HEK293 (cell line): Measurements from ENCODE around the gene COBL.

Experiments used
- CTCF ChIA-PET: fragments of 350-600 bp; formaldehyde crosslinking; extraction: SDS; loops from one replicate; lab custom pipeline; 2021; ENCODE audit warnings: antibody characterized with exemption; lab: Yijun Ruan, JAX
- POLR2A ChIA-PET: fragments of 300-600 bp; formaldehyde crosslinking; extraction: SDS; loops from one replicate; lab custom pipeline; 2020; ENCODE audit warnings: antibody characterized with exemption, inconsistent platforms; lab: Yijun Ruan, JAX
- H3K27ac ChIP-seq: fragments of 200-500 bp; sonication (Bioruptor generic); 2 replicates; pipeline ENCODE4 v1.5.1; 2014; ENCODE audit warnings: low read depth, low read length, control low read depth, inconsistent platforms; ENCODE audit errors: extremely low read depth
- H3K36me3 ChIP-seq, 2 experiments: fragments of 200-500 bp in 1 of 2; sonication (Bioruptor generic) in 1 of 2; 1 replicate in 1 of 2; 2 replicates in 1 of 2; pipeline ENCODE4 v1.5.1; 2014 to 2017; ENCODE audit warnings: inconsistent platforms in 2 of 2, low read length in 2 of 2; ENCODE audit not compliant: control insufficient read depth in 2 of 2, insufficient read depth in 1 of 2
- H3K4me1 ChIP-seq: fragments of 200-500 bp; sonication (Bioruptor generic); 2 replicates; pipeline ENCODE4 v1.5.1; 2014; ENCODE audit warnings: mild to moderate bottlenecking, low read length, inconsistent platforms; ENCODE audit not compliant: control insufficient read depth, insufficient read depth
- H3K4me3 ChIP-seq: 2 replicates; pipeline ENCODE4 v1.5.1; 2011; ENCODE audit warnings: low read depth, mild to moderate bottlenecking, control low read depth, low read length, moderate library complexity
- H3K9me3 ChIP-seq: fragments of 200-500 bp; sonication (Bioruptor generic); 2 replicates; pipeline ENCODE4 v1.5.1; 2014; ENCODE audit warnings: low read depth, low read length, inconsistent platforms; ENCODE audit not compliant: control insufficient read depth, insufficient read depth
- FEZF1 ChIP-seq: fragments of 450-650 bp; formaldehyde crosslinking; IDR thresholded peaks from 2 replicates; pipeline ENCODE4 v1.5.1; 2016; ENCODE audit warnings: missing biosample characterization, missing genetic modification characterization
- GLIS2 ChIP-seq: fragments of 450-650 bp; formaldehyde crosslinking; IDR thresholded peaks from 2 replicates; pipeline ENCODE4 v1.5.1; 2016; ENCODE audit warnings: missing biosample characterization, missing genetic modification characterization
- SP3 ChIP-seq: fragments of 450-650 bp; formaldehyde crosslinking; IDR thresholded peaks from 2 replicates; pipeline ENCODE4 v1.5.1; 2016; ENCODE audit warnings: missing biosample characterization, missing genetic modification characterization
- SP7 ChIP-seq: fragments of 450-650 bp; formaldehyde crosslinking; IDR thresholded peaks from 2 replicates; pipeline ENCODE4 v1.5.1; 2016; ENCODE audit warnings: missing biosample characterization, missing genetic modification characterization
- WT1 ChIP-seq: fragments of 450-650 bp; formaldehyde crosslinking; IDR thresholded peaks from 2 replicates; pipeline ENCODE4 v1.5.1; 2016; ENCODE audit warnings: missing biosample characterization, missing genetic modification characterization
- ZBTB1 ChIP-seq: fragments of 450-650 bp; formaldehyde crosslinking; IDR thresholded peaks from 2 replicates; pipeline ENCODE4 v1.5.1; 2016; ENCODE audit warnings: missing biosample characterization, missing genetic modification characterization
- ZNF138 ChIP-seq: fragments of 450-650 bp; formaldehyde crosslinking; IDR thresholded peaks from 2 replicates; pipeline ENCODE4 v1.5.1; 2016; ENCODE audit warnings: missing biosample characterization, missing genetic modification characterization, borderline replicate concordance
- ZNF148 ChIP-seq: fragments of 450-650 bp; formaldehyde crosslinking; IDR thresholded peaks from 2 replicates; pipeline ENCODE4 v1.5.0; 2017; ENCODE audit warnings: missing biosample characterization, missing genetic modification characterization, borderline replicate concordance
- ZNF280D ChIP-seq: fragments of 450-650 bp; formaldehyde crosslinking; IDR thresholded peaks from 2 replicates; pipeline ENCODE4 v1.5.1; 2016; ENCODE audit warnings: missing biosample characterization, missing genetic modification characterization
- ZNF677 ChIP-seq: fragments of 450-650 bp; IDR thresholded peaks from 2 replicates; pipeline ENCODE4 v1.5.0; 2018; ENCODE audit warnings: missing biosample characterization, mild to moderate bottlenecking, missing genetic modification characterization, moderate library complexity
- ZXDB ChIP-seq: fragments of 450-650 bp; formaldehyde crosslinking; IDR thresholded peaks from 2 replicates; pipeline ENCODE4 v1.5.1; 2016; ENCODE audit warnings: missing biosample characterization, missing genetic modification characterization
- TF ChIP-seq, protein P1 (sequence below): fragments of 450-650 bp; formaldehyde crosslinking; IDR thresholded peaks from 2 replicates; pipeline ENCODE4 v1.5.1; 2016; ENCODE audit warnings: missing biosample characterization, missing genetic modification characterization, borderline replicate concordance

Gene COBL

GRCh38 chr7:51152706-51153200, 163.9 kb downstream of the COBL start (continued):
- TF ChIP-seq ZNF280D (tag by site-specific recombination), result no peak

- POLR2A ChIA-PET, result no interaction called here
- Histone ChIP-seq H3K9me3 (no peaks in the 10 kb centered on the region), H3K27ac (no peak overlapping the region), H3K4me1 (no peaks in the 10 kb centered on the region), H3K36me3 (no peaks in the 10 kb centered on the region), H3K4me3 (no peak overlapping the region)
- TF ChIP-seq SP7 (tag by site-specific recombination), result no peak
- TF ChIP-seq ZNF677 (tag by site-specific recombination), result no peak
- TF ChIP-seq FEZF1, result no peak
- TF ChIP-seq SP3, result no peak
- no peak for TF ChIP-seq ZBTB1 (tag by site-specific recombination)
- CTCF ChIA-PET, result interaction anchor here (0.5 to 4.7 kb wide), 5 partner anchors 9 to 684 kb away, joined by 3 to 52 read pairs (median 5); no protein-coding TSS in a partner anchor
Observed at GRCh38 chr7:51151455-51151854, 165.2 kb downstream of the COBL start.

DNA sequence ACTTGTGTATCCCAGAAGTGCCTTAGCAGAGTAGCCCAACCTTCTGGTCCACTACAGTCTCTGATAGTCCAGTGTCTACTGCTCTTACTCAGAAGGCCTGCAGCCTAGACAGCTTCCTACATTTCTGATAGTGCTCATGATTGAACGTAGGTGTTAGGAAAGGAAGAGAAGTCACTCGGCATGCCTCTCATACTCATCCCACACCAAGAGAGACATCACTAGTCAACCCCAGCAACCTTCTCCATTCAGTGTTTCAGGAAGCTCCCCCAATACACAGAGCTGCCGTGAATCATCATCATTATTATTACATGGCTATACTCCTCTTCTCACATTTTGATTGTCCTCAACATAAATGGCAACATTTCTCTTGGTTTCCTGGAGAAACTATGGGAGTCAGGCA, 166.4 kb downstream of the COBL start:
- CTCF ChIA-PET, result interaction anchor here (0.9 to 4.7 kb wide), 3 partner anchors 8 to 12 kb away, joined by 4 to 52 read pairs (median 17); no protein-coding TSS in a partner anchor
- Histone ChIP-seq H3K4me3 (no peak overlapping the region), H3K4me1 (no peaks in the 10 kb centered on the region), H3K9me3 (no peaks in the 10 kb centered on the region), H3K27ac (no peak overlapping the region), H3K36me3 (no peaks in the 10 kb centered on the region)
- POLR2A ChIA-PET, result no interaction called here
- TF ChIP-seq, protein P1, sequence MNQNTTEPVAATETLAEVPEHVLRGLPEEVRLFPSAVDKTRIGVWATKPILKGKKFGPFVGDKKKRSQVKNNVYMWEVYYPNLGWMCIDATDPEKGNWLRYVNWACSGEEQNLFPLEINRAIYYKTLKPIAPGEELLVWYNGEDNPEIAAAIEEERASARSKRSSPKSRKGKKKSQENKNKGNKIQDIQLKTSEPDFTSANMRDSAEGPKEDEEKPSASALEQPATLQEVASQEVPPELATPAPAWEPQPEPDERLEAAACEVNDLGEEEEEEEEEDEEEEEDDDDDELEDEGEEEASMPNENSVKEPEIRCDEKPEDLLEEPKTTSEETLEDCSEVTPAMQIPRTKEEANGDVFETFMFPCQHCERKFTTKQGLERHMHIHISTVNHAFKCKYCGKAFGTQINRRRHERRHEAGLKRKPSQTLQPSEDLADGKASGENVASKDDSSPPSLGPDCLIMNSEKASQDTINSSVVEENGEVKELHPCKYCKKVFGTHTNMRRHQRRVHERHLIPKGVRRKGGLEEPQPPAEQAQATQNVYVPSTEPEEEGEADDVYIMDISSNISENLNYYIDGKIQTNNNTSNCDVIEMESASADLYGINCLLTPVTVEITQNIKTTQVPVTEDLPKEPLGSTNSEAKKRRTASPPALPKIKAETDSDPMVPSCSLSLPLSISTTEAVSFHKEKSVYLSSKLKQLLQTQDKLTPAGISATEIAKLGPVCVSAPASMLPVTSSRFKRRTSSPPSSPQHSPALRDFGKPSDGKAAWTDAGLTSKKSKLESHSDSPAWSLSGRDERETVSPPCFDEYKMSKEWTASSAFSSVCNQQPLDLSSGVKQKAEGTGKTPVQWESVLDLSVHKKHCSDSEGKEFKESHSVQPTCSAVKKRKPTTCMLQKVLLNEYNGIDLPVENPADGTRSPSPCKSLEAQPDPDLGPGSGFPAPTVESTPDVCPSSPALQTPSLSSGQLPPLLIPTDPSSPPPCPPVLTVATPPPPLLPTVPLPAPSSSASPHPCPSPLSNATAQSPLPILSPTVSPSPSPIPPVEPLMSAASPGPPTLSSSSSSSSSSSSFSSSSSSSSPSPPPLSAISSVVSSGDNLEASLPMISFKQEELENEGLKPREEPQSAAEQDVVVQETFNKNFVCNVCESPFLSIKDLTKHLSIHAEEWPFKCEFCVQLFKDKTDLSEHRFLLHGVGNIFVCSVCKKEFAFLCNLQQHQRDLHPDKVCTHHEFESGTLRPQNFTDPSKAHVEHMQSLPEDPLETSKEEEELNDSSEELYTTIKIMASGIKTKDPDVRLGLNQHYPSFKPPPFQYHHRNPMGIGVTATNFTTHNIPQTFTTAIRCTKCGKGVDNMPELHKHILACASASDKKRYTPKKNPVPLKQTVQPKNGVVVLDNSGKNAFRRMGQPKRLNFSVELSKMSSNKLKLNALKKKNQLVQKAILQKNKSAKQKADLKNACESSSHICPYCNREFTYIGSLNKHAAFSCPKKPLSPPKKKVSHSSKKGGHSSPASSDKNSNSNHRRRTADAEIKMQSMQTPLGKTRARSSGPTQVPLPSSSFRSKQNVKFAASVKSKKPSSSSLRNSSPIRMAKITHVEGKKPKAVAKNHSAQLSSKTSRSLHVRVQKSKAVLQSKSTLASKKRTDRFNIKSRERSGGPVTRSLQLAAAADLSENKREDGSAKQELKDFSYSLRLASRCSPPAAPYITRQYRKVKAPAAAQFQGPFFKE (tag by site-specific recombination), result no peak
- TF ChIP-seq ZXDB (no peak), ZNF138 (tag by site-specific recombination) (no peak), WT1 (tag by site-specific recombination) (no peak), ZNF148 (tag by site-specific recombination) (no peak), GLIS2 (tag by site-specific recombination) (no peak)
